HG03103 (cell line): ENCODE data around the gene POU5F1.

Experiments used
- ATAC-seq: cut with Tn5 transposase; IDR thresholded peaks from one replicate; pipeline ENCODE4 v1.9.1; 2021; ENCODE audit warnings: low read depth; ENCODE audit not compliant: unreplicated experiment

POU5F1 gene

DNA sequence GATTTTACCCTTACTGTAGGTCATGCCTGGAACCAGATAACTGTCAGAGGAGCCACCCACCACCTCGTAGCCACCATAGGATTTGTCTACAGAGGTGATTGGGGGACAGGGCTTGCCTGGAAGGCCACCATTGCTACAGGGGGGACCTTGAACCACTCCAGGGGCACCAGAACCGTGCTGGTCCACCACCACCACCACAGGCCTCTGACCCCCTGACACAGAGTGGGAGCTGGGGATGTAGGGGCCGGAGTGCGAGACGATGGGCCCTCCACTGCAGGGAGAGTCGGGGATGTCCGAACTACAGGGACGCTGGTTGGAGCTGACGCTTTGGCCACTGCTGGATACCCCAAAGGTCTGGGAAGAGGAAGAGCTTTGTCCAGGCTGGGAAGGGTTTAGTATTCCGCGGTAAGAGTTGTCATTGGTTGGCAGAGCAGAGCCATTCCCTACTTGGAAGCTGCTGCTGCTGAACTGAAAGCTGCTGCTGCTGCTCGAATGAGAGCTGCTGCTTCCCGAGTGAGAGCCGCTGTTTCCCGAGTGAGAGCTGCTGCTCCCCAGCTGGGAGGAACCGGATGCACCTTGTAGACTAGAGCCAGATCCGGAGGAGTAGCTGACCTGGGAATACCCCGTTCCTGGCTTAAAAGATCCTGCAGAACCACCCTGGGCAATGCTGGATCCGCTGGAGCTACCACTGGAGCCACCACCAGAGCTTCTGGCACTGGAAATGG lies 53.7 kb downstream of the POU5F1 start:
- no peak for ATAC-seq

DNA sequence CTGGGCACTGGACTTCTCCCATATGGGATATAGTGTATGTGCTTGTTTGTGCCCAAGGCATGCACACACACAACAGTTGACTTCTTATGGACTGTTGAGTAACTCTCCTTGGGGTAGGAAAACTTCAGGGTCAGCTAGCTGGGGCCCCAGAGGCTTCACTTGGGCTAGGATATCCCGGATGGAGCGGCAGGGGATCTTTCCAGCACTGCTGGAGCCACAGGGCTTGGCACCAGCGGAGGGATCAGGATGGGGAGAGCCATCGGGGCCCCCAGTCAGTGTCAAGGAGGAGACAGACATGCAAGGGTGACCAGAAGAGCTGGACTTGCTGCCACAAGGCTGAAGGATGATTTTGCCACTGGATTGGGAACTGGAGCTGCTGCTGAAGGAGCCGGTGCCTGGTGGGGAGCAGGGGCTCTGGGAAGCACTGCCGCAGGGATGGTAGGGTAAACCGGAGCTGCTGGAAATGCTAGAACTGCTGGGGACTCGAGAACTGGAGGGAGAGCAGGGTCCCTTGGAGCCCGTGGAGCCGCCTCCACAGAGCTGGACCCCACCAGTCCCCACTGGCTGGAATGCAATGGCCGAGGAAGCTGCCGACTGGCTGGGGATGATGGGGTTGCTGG lies 54.4 kb downstream of the POU5F1 start:
- no peak for ATAC-seq

DNA sequence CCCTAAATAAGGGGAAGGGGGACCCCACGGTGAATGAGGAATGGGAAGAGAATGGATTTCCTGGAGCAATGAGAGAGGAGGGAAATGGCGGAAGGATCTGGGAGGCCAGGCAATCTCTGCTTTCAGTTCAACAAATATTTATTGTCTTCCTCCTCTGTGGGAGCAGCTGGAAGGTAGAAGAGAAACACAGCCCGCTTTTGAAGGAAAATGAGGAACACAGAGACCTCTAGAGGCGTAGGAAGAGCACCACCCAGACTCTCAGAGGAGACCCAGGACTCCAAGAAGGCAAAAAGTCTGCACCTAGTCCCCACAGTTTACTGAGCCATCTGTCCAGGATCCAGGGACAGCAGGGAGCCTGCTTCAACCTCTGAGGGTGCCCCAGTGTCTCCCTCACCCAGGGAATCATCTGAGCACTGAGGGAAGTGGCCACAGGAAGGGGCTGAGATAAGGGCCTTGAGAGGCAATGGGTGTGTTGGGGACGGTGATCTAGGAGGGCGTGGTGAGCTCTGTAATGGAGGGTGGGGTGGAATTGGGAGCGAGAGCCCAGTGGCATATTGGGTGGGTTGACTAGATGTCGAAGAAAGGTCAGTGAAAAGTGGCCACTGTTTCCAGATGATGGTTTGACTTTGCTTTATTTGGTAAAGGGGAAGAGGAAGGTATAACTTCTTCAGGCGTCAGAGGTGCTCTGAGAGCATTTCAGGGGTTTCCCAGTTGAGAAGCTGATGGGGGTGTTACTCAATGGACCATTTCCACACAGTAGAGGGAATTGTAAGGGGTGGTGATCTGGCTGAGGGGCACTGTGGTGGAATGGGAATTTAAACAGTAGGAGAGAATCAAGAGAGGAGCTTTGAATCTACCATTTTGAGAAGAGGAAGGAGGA lies 55.3 kb downstream of the POU5F1 start:
- no peak for ATAC-seq

DNA sequence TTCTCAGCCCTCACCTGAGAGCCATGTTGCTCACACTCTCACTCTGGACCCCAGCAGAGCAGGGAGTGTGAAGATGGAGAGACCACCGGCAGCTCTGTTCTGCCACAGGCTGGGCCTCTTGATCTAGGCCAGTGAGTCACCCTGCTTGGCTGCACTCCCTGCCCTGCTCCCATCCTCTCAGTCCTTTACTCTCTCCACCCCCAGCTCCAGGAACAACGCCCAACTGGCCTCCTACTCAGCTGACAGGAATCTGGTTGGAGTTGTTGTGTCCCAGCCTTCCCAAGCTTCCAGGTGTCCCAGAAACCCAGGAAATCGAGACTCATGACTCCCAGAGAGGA lies 56.0 kb downstream of the POU5F1 start, which contains the start of gene PSORS1C1:
Gene PSORS1C1, plus strand, starts transcription at position 260 of the 338 bp plus-strand sequence. CDS start 14,833 bp downstream, outside the sequence.
- no peak for ATAC-seq
